Limb (tissue), 2 donors: ENCODE data around the gene SACS.
"Not testable (repeated sequence)": the region's sequence is repeated elsewhere in the genome, so short reads cannot be mapped to it uniquely, and the experiment has no call there.

Experiments used
- DNase-seq, 2 donors: peaks; one replicate each; pipeline ENCODE4 v3.0.0-alpha.2; 2016; ENCODE audit errors: extremely low spot score in 2 of 2

SACS gene

GRCh38 chr13:23455401-23456185 lies 22.1 kb upstream of the SACS start:
- no peak for DNase-seq

DNA sequence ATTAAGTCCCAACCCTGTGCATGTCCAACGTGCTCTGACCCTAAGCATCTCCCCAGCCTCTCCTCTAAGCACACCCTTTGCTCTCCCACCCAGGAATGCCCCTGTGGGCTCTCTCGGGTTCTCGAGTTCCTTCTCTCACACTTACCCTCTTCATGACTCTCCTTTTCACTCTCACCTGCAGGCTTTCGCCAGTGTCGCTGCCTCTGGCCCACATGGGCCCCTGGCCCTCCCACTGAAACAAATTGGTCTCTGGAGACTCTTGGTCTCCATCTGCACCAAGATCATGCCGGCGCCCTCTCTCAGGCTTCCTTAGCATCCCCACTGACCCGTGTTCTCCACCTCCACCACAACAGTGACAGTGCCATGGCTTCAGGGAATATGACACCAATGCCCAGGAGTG lies 19.6 kb upstream of the SACS start:
- no peak for DNase-seq

DNA sequence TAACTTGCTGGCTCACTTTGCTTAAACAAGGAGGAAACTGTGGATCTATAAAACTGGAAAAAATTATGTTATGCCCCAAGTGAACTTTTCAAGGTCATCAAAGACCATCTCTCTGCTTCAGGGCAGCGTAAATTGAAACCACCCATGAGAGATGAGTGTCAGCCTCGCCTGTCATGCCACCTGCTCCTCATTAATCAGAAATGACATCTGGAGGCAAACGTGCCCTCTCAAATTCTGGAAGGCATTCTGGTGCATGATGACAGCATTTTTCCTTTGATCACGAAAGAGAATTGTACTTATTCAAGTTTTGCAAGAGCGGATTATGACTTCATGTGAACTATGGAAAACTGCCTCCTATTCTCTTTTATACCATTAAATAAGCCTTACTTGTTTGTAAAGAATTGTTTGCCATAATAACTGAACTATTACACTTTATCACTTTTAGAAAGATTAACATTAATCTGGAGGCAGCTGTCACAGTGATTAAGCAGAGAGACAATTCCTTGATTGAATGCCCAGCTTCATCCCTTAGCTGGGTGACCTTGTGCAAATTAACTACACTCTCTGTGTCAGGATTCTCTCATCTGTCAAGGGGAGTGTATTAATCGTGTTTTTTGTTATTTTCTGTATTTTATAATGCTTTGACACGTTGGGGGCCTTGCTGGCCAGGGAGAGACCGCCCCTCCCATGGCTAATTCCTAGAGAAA lies 17.0 kb upstream of the SACS start:
- DNase-seq = peak; percentile 52 to 81

- no peak for DNase-seq
Measured at GRCh38 chr13:23449398-23450162, 16.1 kb upstream of the SACS start.

DNA sequence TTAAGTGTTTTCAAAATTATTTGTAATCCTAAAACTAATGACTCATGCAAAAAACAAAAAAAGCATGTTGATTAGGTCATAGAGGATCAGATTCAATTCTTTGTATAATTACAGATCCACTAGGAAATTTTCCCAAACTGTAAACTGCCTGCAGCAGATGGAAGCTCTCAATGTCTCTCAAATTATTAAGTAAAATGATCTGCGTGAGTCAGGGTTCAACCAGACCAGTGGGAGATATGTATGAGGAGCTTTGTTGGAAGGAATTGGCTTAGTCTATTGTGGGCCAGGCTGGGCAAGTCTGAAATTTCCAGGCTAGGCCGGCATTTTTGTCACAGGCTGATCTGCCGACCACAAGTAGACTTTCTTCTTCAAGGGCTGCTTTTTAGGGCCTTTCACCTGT lies 14.4 kb upstream of the SACS start:
- no peak for DNase-seq

DNA sequence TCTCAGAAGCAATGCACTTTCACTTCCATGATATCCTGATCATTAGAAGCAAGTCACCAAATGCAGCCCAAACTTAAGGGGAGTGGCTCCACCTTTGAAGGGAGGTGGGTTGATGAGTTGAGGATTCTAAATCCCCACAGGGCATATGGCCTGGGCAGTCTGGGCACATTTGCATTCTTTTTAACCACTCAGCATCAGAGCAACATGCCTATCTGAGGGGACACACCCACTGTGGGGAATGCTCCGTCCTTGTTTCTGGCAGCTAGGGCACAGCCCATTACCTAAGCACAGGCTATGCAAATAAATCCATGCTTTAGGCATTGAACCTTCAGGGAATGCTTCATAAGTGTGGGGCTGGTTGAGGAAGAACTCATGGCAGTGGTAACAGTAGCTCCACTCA lies 12.3 kb upstream of the SACS start:
- DNase-seq = no peak

- no peak for DNase-seq
Measured at GRCh38 chr13:23443878-23444277, 10.4 kb upstream of the SACS start.

DNA sequence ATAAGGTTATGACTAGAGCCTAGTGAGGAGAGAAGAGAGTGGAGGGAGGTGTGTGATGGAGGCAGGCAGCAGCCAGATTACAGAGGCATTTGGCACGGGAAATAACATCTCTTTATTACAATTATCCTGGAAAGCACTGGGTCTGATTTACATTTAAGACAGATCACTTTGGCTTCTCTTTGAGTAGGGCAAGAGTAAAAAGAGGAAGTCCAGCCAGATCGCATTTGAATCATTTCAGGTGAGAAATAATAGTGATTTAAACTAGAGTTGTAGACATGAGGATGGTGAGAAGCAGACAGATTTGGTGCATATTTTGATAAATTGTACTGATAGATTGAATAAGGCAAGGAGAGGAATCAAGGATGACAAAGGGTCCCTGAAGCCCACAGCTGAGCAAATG lies 9.6 kb upstream of the SACS start:
- no peak for DNase-seq

GRCh38 chr13:23440821-23441618 lies 7.5 kb upstream of the SACS start:
- no peak for DNase-seq

GRCh38 chr13:23440324-23440723 lies 6.8 kb upstream of the SACS start:
- not testable (repeated sequence) for DNase-seq

- no peak for DNase-seq
Measured at GRCh38 chr13:23437916-23438315, 4.4 kb upstream of the SACS start.

GRCh38 chr13:23436680-23437079 lies 3.2 kb upstream of the SACS start:
- no peak for DNase-seq

DNA sequence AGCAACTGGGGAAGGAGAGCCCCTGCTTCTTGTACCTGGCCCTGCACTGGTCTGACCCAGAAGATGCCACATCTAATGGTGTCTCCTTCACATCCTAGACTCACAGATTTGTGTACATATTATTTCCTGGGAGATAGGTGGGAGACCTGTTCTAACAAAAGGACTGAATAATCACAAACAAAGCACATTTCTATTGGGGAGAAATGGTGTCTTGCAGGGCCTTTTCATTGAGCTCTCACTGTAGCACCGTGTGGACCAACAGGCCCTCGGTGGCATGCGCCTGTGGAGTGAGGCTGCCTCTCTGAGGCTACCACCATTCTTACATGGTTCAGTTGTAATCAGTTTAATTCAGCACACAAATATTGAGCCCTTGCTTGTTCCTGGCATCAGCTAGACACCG lies 989 bp upstream of the SACS start:
- no peak for DNase-seq

GRCh38 chr13:23432626-23433025 lies 876 bp downstream of the SACS start:
- no peak for DNase-seq

- DNase-seq = no peak
Measured at GRCh38 chr13:23430664-23431063, 2.8 kb downstream of the SACS start.

DNA sequence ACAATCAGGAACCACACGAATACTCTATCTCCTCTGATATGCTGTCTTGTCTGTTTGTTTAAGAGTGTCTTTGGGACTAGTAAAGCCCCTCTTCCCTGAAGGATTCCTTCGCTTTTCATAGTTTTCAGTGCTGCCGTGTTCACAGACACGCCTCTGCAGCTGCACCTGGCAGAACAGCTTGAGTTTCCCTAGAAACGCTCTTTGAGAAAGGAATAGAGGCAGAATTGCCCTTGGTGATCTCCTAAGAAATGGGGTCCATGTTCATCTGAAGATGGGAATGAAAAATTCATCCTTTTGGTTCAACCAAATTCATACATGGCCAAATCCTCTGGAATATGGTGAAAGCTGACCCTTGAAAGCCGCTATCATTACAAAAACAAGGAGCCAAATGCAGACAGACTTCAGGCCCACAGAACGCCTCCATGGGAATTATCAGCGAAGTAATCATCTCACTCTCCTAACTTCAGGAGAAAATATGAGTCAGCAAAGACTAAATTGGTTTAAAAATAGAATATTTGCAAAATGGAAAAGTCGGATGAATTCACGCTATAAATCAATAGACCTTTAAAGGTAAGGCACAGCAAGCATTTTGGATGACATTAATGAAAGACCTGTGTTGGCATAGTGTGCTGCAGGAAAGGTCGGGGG lies 5.5 kb downstream of the SACS start:
- DNase-seq = no peak

- DNase-seq = peak in 1 of 2 donors; percentile 54
Measured at GRCh38 chr13:23427342-23427843, 6.1 kb downstream of the SACS start.

DNA sequence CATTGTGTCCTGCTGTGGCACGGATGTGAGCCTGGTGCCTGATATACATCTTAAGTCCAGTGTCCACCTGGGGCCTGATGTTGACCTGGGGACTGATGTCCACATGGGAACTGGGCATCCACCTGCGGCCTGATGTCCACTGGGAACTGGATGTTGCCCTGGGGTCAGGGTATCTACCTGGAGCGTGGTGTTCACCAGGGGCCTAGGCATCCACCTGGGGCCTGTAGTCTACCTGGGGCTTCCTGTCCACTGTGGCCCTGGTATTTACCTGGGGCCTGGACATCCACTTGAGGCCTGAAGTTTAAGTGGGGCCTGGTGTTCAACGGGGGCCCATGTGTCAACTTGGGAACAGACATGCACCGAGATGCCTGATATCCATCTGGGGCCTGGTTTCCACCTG lies 11.9 kb downstream of the SACS start:
- no peak for DNase-seq

DNA sequence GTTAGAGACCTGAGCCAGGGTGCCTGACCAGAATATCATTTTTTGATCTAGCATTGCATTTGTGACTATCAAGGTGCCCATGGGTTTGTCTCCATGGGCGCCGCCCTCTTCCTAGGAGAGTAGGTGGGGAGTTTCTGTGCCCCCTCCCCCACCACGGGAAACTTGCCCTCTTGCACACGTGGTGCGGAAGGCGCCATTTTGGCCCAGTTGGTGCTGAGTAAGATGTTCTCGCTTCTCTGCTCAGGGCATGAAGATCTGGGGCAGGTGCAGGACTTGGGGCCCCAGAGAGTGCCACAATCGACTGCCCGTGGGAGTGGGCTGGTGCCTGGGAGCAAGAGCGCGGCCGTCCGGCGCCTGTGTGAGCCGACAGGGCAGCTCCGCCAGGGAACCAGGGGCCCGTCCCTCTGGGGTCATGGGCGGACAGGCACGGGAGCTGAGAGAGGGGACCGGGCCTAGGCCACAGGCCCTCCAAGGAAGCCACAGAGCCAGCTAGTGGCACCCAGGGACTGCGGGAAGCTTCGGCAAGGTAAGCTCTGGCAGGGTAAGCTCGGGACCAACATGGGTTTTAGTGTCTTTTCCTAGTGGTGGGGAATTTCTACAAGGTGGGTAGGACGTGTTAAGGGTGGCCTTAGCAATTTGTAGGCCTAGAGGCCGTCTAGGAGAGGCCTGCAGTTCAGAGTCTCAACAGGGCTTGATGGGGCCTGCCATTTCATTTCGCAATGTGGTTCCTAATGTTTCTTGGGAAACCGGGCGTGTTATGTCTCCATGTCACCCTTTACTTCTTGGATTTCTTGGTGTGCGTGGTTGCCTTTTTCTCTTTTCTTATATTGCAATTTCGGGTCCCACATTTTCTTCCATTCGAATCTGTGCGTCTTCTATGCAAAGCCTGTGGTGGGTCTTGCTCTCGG lies 14.5 kb downstream of the SACS start:
- DNase-seq = no peak

GRCh38 chr13:23414682-23415081 lies 18.8 kb downstream of the SACS start:
- no peak for DNase-seq
